Right ventricle myocardium superior (tissue), 1 donor: ENCODE data around the gene PDCD4. TPM values are rescaled to one million over a fixed set of nuclear protein-coding genes. Genes with fewer than 3 reads are reported as not detected.
A peak's percentile ranks its signal among the peaks of the same experiment; 100 is the strongest.
"Not testable (repeated sequence)": the region's sequence is repeated elsewhere in the genome, so short reads cannot be mapped to it uniquely, and the experiment has no call there.

Experiments used
- ATAC-seq: fragments of 200-7000 bp; cut with Tn5 transposase; one replicate; pipeline ENCODE4 v1.9.1; 2020; ENCODE audit warnings: mild to moderate bottlenecking; ENCODE audit not compliant: poor library complexity
- DNase-seq: peaks from one replicate; pipeline ENCODE4 v3.0.0-alpha.2; 2020
- intact Hi-C: fragments of 100-400 bp; cut with DNase I; formaldehyde crosslinking; loops from one replicate; pipeline ENCODE4 v1.11.2; 2022
- total RNA-seq: library from RNA; stranded (reverse); fragmentation: NEBNext Ultra II Directional; extraction: Animal tissue kit (Norgen Biotek cat#: 25700); gene quantifications from one replicate; pipeline ENCODE4 v1.2.1, GENCODE V29; 2021
- donor health status: DM: no; HTN: yes; CAD: no; lungs with severe emphysema.

The PDCD4 gene
- total RNA-seq, 1 donor from 2014 or later: 90.0 TPM

- DNase-seq (no peak), ATAC-seq (peak; percentile 72)
- intact Hi-C loops: no loop called here
These were observed 14.2 kb upstream of the PDCD4 start for GRCh38 chr10:110857265-110858171.

- intact Hi-C loops: no loop called here
- ATAC-seq (peak; percentile 9), DNase-seq (no peak)
These were observed 13.3 kb upstream of the PDCD4 start for GRCh38 chr10:110858297-110858934.

- ATAC-seq (peak; percentile 34), DNase-seq (no peak)
- intact Hi-C loops: no loop called here
These were observed 12.3 kb upstream of the PDCD4 start for GRCh38 chr10:110859206-110859972.

- DNase-seq (no peak), ATAC-seq (peak; percentile 51)
- intact Hi-C loops: no loop called here
These were observed 11.8 kb upstream of the PDCD4 start for GRCh38 chr10:110859973-110860376.

GRCh38 chr10:110860576-110861241 is 11.0 kb upstream of the PDCD4 start:
- DNase-seq (no peak), ATAC-seq (no peak)
- intact Hi-C loops: no loop called here

GRCh38 chr10:110861476-110861875 is 10.3 kb upstream of the PDCD4 start:
- ATAC-seq: no peak
- intact Hi-C loops: no loop called here
- no peak for DNase-seq

GRCh38 chr10:110861930-110862649 is 9.6 kb upstream of the PDCD4 start:
- intact Hi-C loops: no loop called here
- no peak for ATAC-seq
- no peak for DNase-seq

- intact Hi-C loops: no loop called here
- ATAC-seq (no peak), DNase-seq (no peak)
These were observed 8.8 kb upstream of the PDCD4 start for GRCh38 chr10:110862961-110863360.

- DNase-seq: no peak
- intact Hi-C loops: no loop called here
- no peak for ATAC-seq
These were observed 8.4 kb upstream of the PDCD4 start for GRCh38 chr10:110863361-110863760.

GRCh38 chr10:110863956-110864355 is 7.8 kb upstream of the PDCD4 start:
- intact Hi-C loops: no loop called here
- ATAC-seq (no peak), DNase-seq (no peak)

GRCh38 chr10:110864662-110865140 is 7.0 kb upstream of the PDCD4 start:
- intact Hi-C loops: no loop called here
- DNase-seq: no peak
- peak; percentile 36 for ATAC-seq

GRCh38 chr10:110865186-110865808 is 6.4 kb upstream of the PDCD4 start:
- DNase-seq (no peak), ATAC-seq (peak; percentile 52)
- intact Hi-C loops: no loop called here

- ATAC-seq (no peak), DNase-seq (no peak)
- intact Hi-C loops: no loop called here
These were observed 5.8 kb upstream of the PDCD4 start for GRCh38 chr10:110865809-110866482.

- DNase-seq, ATAC-seq, intact Hi-C loops: not testable (repeated sequence)
These were observed 4.5 kb upstream of the PDCD4 start for GRCh38 chr10:110867011-110867806.

- intact Hi-C loops: no loop called here
- DNase-seq (no peak), ATAC-seq (no peak)
These were observed 3.8 kb upstream of the PDCD4 start for GRCh38 chr10:110867807-110868465.

GRCh38 chr10:110868981-110869380 is 2.7 kb upstream of the PDCD4 start:
- DNase-seq (no peak), ATAC-seq (no peak)
- intact Hi-C loops: no loop called here
